HepG2 (cell line): ENCODE results near the gene VSX1. TPM values are rescaled to one million over a fixed set of nuclear protein-coding genes. Genes with fewer than 3 reads are reported as not detected.

Experiments used
- KDM6A ChIP-seq: IDR thresholded peaks from 2 replicates; pipeline ENCODE4 v1.6.1; 2016; ENCODE audit warnings: low read depth
- NR1H2 ChIP-seq: sonication (generic); formaldehyde crosslinking; IDR thresholded peaks from 2 replicates; pipeline ENCODE4 v1.8.1; 2022; ENCODE audit warnings: low read depth, missing genetic modification reagents, borderline replicate concordance
- NRL ChIP-seq: sonication (generic); formaldehyde crosslinking; IDR thresholded peaks from 2 replicates; pipeline ENCODE4 v1.5.0; 2020; ENCODE audit warnings: missing genetic modification reagents, mild to moderate bottlenecking, moderate library complexity, borderline replicate concordance
- PHF21A ChIP-seq: sonication (generic); formaldehyde crosslinking; IDR thresholded peaks from 2 replicates; pipeline ENCODE4 v1.5.0; 2020; ENCODE audit warnings: mild to moderate bottlenecking, missing genetic modification reagents
- SMAD1 ChIP-seq: sonication (generic); formaldehyde crosslinking; IDR thresholded peaks from 2 replicates; pipeline ENCODE4 v1.4.0; 2020; ENCODE audit warnings: missing genetic modification reagents, low read depth, mild to moderate bottlenecking, borderline replicate concordance
- YEATS2 ChIP-seq: sonication (generic); formaldehyde crosslinking; IDR thresholded peaks from 2 replicates; pipeline ENCODE4 v1.4.0; 2020; ENCODE audit warnings: missing genetic modification reagents, borderline replicate concordance
- YEATS4 ChIP-seq: sonication (generic); formaldehyde crosslinking; IDR thresholded peaks from 2 replicates; pipeline ENCODE4 v1.4.0; 2020; ENCODE audit warnings: missing genetic modification reagents, borderline replicate concordance
- ZBTB7B ChIP-seq: sonication (generic); formaldehyde crosslinking; IDR thresholded peaks from 2 replicates; pipeline ENCODE4 v1.4.0; 2020; ENCODE audit warnings: missing genetic modification reagents
- ZNF17 ChIP-seq: sonication (generic); formaldehyde crosslinking; IDR thresholded peaks from 2 replicates; pipeline ENCODE4 v1.5.0; 2020; ENCODE audit warnings: mild to moderate bottlenecking, missing genetic modification reagents
- ZNF282 ChIP-seq: fragments of 450-650 bp; IDR thresholded peaks from 2 replicates; pipeline ENCODE4 v1.6.1; 2018; ENCODE audit not compliant: partially characterized antibody
- ZNF703 ChIP-seq: sonication (generic); formaldehyde crosslinking; IDR thresholded peaks from 2 replicates; pipeline ENCODE4 v1.5.1; 2020; ENCODE audit warnings: missing genetic modification reagents, mild to moderate bottlenecking, moderate library complexity, borderline replicate concordance
- ZSCAN25 ChIP-seq: sonication (generic); formaldehyde crosslinking; IDR thresholded peaks from 2 replicates; pipeline ENCODE4 v1.8.0; 2022; ENCODE audit warnings: mild to moderate bottlenecking, missing genetic modification reagents
- polyA plus RNA-seq, 8 experiments: library from polyadenylated mRNA; depleted of rRNA in 3 of 8; stranded (reverse) in 7 of 8; unstranded in 1 of 8; fragments of >200 nt; fragmentation: Illumina TruSeq in 4 of 8; extraction: Trizol in 4 of 8; gene quantifications; 2 replicates each; pipeline versions ENCODE4 v1.2.1 to v1.2.3, GENCODE V29; 2011 to 2016; ENCODE audit warnings: low read depth in 4 of 8, missing spikeins in 1 of 8, mixed read lengths in 1 of 8; ENCODE audit not compliant: insufficient read depth in 1 of 8
- total RNA-seq, 5 experiments: library from RNA; depleted of rRNA; stranded (reverse); fragments of >200 nt; fragmentation: Illumina TruSeq; extraction: Trizol; gene quantifications; 2 replicates each; pipeline ENCODE4 v1.2.3, GENCODE V29; 2016; ENCODE audit warnings: low read depth in 1 of 5
- TF ChIP-seq, protein P1 (sequence below): sonication (generic); formaldehyde crosslinking; conservative IDR thresholded peaks from 2 replicates; pipeline ENCODE4 v1.8.0; 2022; ENCODE audit warnings: low read depth, missing genetic modification reagents
- TF ChIP-seq, protein P2 (sequence below): sonication (generic); formaldehyde crosslinking; IDR thresholded peaks from 2 replicates; pipeline ENCODE4 v1.8.0; 2023; ENCODE audit warnings: mild to moderate bottlenecking, missing genetic modification reagents
- TF ChIP-seq, protein P3 (sequence below): sonication (generic); formaldehyde crosslinking; IDR thresholded peaks from 2 replicates; pipeline ENCODE4 v1.8.1; 2022; ENCODE audit warnings: mild to moderate bottlenecking, missing genetic modification reagents
- TF ChIP-seq, protein P4 (sequence below): sonication (generic); IDR thresholded peaks from 2 replicates; pipeline ENCODE4 v1.6.1; 2016; ENCODE audit warnings: low read depth, borderline replicate concordance
- TF ChIP-seq, protein P5 (sequence below): sonication (generic); formaldehyde crosslinking; IDR thresholded peaks from 2 replicates; pipeline ENCODE4 v1.9.0; 2021; ENCODE audit warnings: missing genetic modification reagents, mild to moderate bottlenecking, borderline replicate concordance
- TF ChIP-seq, protein P6 (sequence below): sonication (generic); formaldehyde crosslinking; IDR thresholded peaks from 2 replicates; pipeline ENCODE4 v1.4.0; 2020; ENCODE audit warnings: missing genetic modification reagents
- TF ChIP-seq, protein P7 (sequence below): sonication (generic); formaldehyde crosslinking; IDR thresholded peaks from 2 replicates; pipeline ENCODE4 v1.5.0; 2020; ENCODE audit warnings: missing genetic modification reagents, mild to moderate bottlenecking, borderline replicate concordance

The VSX1 gene
- total and polyA plus RNA-seq, 2 of the 13 experiments (the other 11 are each of a cell fraction or from before 2014, with no cell fraction given) = 0.04 TPM; not detected in 1

DNA sequence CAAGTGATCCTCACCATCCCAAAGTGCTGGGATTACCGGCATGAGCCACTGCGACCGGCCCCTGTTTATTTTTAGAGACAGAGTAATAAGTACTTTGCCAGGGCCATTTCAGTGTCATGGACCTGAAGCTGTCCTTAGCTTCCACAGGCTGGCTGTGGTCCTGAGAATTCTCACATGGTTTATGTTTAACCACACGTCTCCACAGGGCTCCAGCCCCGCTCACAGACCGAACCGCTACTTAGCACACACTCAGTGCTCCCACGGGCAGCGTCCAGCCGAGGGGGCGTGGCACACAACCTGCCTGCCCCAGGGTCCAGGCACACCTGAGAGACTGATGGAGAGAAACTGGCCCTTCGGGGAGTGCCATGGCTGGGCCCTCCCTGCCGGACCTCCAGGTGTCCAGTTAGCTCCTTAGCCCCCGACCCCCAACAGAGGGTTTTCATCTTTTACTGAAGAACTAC, 35.7 kb downstream of the VSX1 start (continued):
- TF ChIP-seq ZBTB7B (CRISPR knock-in tag) = no peak; the same call in 1 of the 2 replicates
- TF ChIP-seq KDM6A (CRISPR knock-in tag) = no peak
- TF ChIP-seq, protein P1, sequence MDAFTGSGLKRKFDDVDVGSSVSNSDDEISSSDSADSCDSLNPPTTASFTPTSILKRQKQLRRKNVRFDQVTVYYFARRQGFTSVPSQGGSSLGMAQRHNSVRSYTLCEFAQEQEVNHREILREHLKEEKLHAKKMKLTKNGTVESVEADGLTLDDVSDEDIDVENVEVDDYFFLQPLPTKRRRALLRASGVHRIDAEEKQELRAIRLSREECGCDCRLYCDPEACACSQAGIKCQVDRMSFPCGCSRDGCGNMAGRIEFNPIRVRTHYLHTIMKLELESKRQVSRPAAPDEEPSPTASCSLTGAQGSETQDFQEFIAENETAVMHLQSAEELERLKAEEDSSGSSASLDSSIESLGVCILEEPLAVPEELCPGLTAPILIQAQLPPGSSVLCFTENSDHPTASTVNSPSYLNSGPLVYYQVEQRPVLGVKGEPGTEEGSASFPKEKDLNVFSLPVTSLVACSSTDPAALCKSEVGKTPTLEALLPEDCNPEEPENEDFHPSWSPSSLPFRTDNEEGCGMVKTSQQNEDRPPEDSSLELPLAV (CRISPR knock-in tag) = no peak
- no peak for TF ChIP-seq NR1H2
- TF ChIP-seq, protein P2, sequence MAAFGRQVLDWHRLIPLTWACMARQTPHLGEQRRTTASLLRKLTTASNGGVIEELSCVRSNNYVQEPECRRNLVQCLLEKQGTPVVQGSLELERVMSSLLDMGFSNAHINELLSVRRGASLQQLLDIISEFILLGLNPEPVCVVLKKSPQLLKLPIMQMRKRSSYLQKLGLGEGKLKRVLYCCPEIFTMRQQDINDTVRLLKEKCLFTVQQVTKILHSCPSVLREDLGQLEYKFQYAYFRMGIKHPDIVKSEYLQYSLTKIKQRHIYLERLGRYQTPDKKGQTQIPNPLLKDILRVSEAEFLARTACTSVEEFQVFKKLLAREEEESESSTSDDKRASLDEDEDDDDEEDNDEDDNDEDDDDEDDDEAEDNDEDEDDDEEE (CRISPR knock-in tag) = no peak
- no peak for TF ChIP-seq YEATS2
- no peak for TF ChIP-seq YEATS4 (CRISPR knock-in tag)
- TF ChIP-seq, protein P3, sequence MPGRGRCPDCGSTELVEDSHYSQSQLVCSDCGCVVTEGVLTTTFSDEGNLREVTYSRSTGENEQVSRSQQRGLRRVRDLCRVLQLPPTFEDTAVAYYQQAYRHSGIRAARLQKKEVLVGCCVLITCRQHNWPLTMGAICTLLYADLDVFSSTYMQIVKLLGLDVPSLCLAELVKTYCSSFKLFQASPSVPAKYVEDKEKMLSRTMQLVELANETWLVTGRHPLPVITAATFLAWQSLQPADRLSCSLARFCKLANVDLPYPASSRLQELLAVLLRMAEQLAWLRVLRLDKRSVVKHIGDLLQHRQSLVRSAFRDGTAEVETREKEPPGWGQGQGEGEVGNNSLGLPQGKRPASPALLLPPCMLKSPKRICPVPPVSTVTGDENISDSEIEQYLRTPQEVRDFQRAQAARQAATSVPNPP (CRISPR knock-in tag) = no peak
- TF ChIP-seq, protein P4, sequence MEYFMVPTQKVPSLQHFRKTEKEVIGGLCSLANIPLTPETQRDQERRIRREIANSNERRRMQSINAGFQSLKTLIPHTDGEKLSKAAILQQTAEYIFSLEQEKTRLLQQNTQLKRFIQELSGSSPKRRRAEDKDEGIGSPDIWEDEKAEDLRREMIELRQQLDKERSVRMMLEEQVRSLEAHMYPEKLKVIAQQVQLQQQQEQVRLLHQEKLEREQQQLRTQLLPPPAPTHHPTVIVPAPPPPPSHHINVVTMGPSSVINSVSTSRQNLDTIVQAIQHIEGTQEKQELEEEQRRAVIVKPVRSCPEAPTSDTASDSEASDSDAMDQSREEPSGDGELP = peak; percentile 33; the same call in 1 of the 2 replicates
- TF ChIP-seq ZNF703 (CRISPR knock-in tag) = no peak
- no peak for TF ChIP-seq ZNF17
- TF ChIP-seq NRL (CRISPR knock-in tag) = no peak
- TF ChIP-seq, protein P5, sequence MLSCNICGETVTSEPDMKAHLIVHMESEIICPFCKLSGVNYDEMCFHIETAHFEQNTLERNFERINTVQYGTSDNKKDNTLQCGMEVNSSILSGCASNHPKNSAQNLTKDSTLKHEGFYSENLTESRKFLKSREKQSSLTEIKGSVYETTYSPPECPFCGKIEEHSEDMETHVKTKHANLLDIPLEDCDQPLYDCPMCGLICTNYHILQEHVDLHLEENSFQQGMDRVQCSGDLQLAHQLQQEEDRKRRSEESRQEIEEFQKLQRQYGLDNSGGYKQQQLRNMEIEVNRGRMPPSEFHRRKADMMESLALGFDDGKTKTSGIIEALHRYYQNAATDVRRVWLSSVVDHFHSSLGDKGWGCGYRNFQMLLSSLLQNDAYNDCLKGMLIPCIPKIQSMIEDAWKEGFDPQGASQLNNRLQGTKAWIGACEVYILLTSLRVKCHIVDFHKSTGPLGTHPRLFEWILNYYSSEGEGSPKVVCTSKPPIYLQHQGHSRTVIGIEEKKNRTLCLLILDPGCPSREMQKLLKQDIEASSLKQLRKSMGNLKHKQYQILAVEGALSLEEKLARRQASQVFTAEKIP (CRISPR knock-in tag) = no peak
- TF ChIP-seq, protein P6, sequence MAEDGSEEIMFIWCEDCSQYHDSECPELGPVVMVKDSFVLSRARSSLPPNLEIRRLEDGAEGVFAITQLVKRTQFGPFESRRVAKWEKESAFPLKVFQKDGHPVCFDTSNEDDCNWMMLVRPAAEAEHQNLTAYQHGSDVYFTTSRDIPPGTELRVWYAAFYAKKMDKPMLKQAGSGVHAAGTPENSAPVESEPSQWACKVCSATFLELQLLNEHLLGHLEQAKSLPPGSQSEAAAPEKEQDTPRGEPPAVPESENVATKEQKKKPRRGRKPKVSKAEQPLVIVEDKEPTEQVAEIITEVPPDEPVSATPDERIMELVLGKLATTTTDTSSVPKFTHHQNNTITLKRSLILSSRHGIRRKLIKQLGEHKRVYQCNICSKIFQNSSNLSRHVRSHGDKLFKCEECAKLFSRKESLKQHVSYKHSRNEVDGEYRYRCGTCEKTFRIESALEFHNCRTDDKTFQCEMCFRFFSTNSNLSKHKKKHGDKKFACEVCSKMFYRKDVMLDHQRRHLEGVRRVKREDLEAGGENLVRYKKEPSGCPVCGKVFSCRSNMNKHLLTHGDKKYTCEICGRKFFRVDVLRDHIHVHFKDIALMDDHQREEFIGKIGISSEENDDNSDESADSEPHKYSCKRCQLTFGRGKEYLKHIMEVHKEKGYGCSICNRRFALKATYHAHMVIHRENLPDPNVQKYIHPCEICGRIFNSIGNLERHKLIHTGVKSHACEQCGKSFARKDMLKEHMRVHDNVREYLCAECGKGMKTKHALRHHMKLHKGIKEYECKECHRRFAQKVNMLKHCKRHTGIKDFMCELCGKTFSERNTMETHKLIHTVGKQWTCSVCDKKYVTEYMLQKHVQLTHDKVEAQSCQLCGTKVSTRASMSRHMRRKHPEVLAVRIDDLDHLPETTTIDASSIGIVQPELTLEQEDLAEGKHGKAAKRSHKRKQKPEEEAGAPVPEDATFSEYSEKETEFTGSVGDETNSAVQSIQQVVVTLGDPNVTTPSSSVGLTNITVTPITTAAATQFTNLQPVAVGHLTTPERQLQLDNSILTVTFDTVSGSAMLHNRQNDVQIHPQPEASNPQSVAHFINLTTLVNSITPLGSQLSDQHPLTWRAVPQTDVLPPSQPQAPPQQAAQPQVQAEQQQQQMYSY (CRISPR knock-in tag) = peak; percentile 68; the same call in 1 of the 2 replicates
- peak; percentile 37; the same call in 1 of the 2 replicates for TF ChIP-seq PHF21A (CRISPR knock-in tag)
- TF ChIP-seq ZNF282 = no peak
- TF ChIP-seq, protein P7, sequence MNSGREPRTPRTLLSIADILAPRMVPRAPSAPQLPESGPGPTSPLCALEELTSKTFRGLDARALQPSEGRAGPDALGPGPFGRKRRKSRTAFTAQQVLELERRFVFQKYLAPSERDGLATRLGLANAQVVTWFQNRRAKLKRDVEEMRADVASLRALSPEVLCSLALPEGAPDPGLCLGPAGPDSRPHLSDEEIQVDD (CRISPR knock-in tag) = no peak
- TF ChIP-seq ZSCAN25 (CRISPR knock-in tag) = no peak
- no peak for TF ChIP-seq SMAD1 (CRISPR knock-in tag)
